ENCODE measurements around the gene SLC6A13.

GRCh38 chr12:184811-185575 is 77.6 kb downstream of the SLC6A13 start:
- TF ChIP-seq POLR2A (IDR thresholded peaks at IDR 0.05; ENCODE audit: low read length) (no peak), SMC3 (IDR thresholded peaks at IDR 0.05) (no peak), MYC (IDR thresholded peaks at IDR 0.05; ENCODE audit: borderline replicate concordance, low read length) (no peak), MAFK (IDR thresholded peaks at IDR 0.05; ENCODE audit: partially characterized antibody) (no peak), MAX (IDR thresholded peaks at IDR 0.05) (no peak), CBX2 (IDR thresholded peaks at IDR 0.05; ENCODE audit: borderline replicate concordance, low read depth) (no peak), CTCF (IDR thresholded peaks at IDR 0.05) (no peak)
